Femur (tissue), 1 donor: ENCODE data around the gene WDR90.
A peak's percentile ranks its signal among the peaks of the same experiment; 100 is the strongest.

Experiments
- DNase-seq: peaks from one replicate; pipeline ENCODE4 v3.0.0-alpha.2; 2017

The WDR90 gene

GRCh38 chr16:661184-661821 is 12.1 kb downstream of the WDR90 start:
- no peak for DNase-seq

GRCh38 chr16:662095-662494 is 12.9 kb downstream of the WDR90 start:
- DNase-seq, result no peak

- DNase-seq, result no peak
These were observed 13.4 kb downstream of the WDR90 start for GRCh38 chr16:662597-662996.

- DNase-seq, result no peak
These were observed 17.4 kb downstream of the WDR90 start for GRCh38 chr16:666572-666971.

- DNase-seq, result no peak
These were observed 18.1 kb downstream of the WDR90 start for GRCh38 chr16:667113-667779.

- peak; percentile 96 for DNase-seq
These were observed 18.8 kb downstream of the WDR90 start, which contains the start of gene RHOT2 for GRCh38 chr16:667780-668518. TSS of gene RHOT2 (plus strand) at chr16:668132. CDS start at chr16:668200, 68 bp downstream.

GRCh38 chr16:668519-669171 is 19.5 kb downstream of the WDR90 start:
- no peak for DNase-seq

- no peak for DNase-seq
These were observed 20.5 kb downstream of the WDR90 start for GRCh38 chr16:669666-670065.

- DNase-seq, result no peak
These were observed 21.6 kb downstream of the WDR90 start for GRCh38 chr16:670485-671352.

GRCh38 chr16:671353-672131 is 22.4 kb downstream of the WDR90 start:
- DNase-seq, result no peak

GRCh38 chr16:672371-672770 is 23.2 kb downstream of the WDR90 start:
- no peak for DNase-seq

GRCh38 chr16:672851-673250 is 23.7 kb downstream of the WDR90 start:
- DNase-seq, result no peak

GRCh38 chr16:673399-673991 is 24.3 kb downstream of the WDR90 start:
- DNase-seq, result no peak

GRCh38 chr16:674214-674881 is 25.2 kb downstream of the WDR90 start:
- no peak for DNase-seq

GRCh38 chr16:674968-675883 is 26.1 kb downstream of the WDR90 start, which contains the start of gene RHBDL1:
TSS of gene RHBDL1 (plus strand) at chr16:675671. CDS start at chr16:675791, 120 bp downstream.
- DNase-seq, result no peak

GRCh38 chr16:675884-676564 is 26.9 kb downstream of the WDR90 start:
- no peak for DNase-seq

GRCh38 chr16:676565-676902 is 27.4 kb downstream of the WDR90 start:
- no peak for DNase-seq

GRCh38 chr16:676913-677312 is 27.7 kb downstream of the WDR90 start:
- DNase-seq, result no peak
